ENCODE data around the gene PITX2. TPM values are rescaled to one million over a fixed set of nuclear protein-coding genes. Genes with fewer than 3 reads are reported as not detected.
A peak's percentile ranks its signal among the peaks of the same experiment; 100 is the strongest.
"Not testable (repeated sequence)": the region's sequence is repeated elsewhere in the genome, so short reads cannot be mapped to it uniquely, and the experiment has no call there.

The PITX2 gene
- total RNA-seq, 1 donor from 2014 or later, result 182 TPM

GRCh38 chr4:110612631-110613269 is 10.1 kb downstream of the PITX2 start:
- peak; percentile 65 for DNase-seq (ENCODE audit: low spot score)

- DNase-seq (ENCODE audit: low spot score), result peak; percentile 50
These were observed 10.9 kb downstream of the PITX2 start for GRCh38 chr4:110611968-110612447.

- peak; percentile 61 for DNase-seq (ENCODE audit: low spot score)
These were observed 11.7 kb downstream of the PITX2 start for GRCh38 chr4:110610940-110611831.

GRCh38 chr4:110610620-110610939 is 12.3 kb downstream of the PITX2 start:
- DNase-seq (ENCODE audit: low spot score), result peak; percentile 40

GRCh38 chr4:110609044-110609750 is 13.7 kb downstream of the PITX2 start:
- no peak for DNase-seq (ENCODE audit: low spot score)

- DNase-seq (ENCODE audit: low spot score), result no peak
These were observed 17.8 kb downstream of the PITX2 start for GRCh38 chr4:110605077-110605476.

- no peak for DNase-seq (ENCODE audit: low spot score)
These were observed 20.8 kb downstream of the PITX2 start for GRCh38 chr4:110602061-110602460.

GRCh38 chr4:110597582-110597981 is 25.3 kb downstream of the PITX2 start:
- DNase-seq (ENCODE audit: low spot score), result no peak

GRCh38 chr4:110596431-110596830 is 26.4 kb downstream of the PITX2 start:
- no peak for DNase-seq (ENCODE audit: low spot score)

- no peak for DNase-seq (ENCODE audit: low spot score)
These were observed 27.3 kb downstream of the PITX2 start for GRCh38 chr4:110595583-110595982.

- peak; percentile 20 for DNase-seq (ENCODE audit: low spot score)
These were observed 33.6 kb downstream of the PITX2 start for GRCh38 chr4:110589297-110589696.

- DNase-seq (ENCODE audit: low spot score), result no peak
These were observed 35.1 kb downstream of the PITX2 start for GRCh38 chr4:110587666-110588285.

GRCh38 chr4:110586131-110586850 is 36.6 kb downstream of the PITX2 start:
- peak; percentile 65 for DNase-seq (ENCODE audit: low spot score)

GRCh38 chr4:110576696-110577095 is 46.2 kb downstream of the PITX2 start:
- not testable (repeated sequence) for DNase-seq (ENCODE audit: low spot score)

Other genes with a start within 250 kb of the PITX2 start
- gene ENPEP, start 146.9 kb downstream of the PITX2 start, total RNA-seq (ENCODE audit: insufficient read depth, low replicate concordance), result 15.2 TPM